ENCODE measurements around the gene SPSB4. TPM values are rescaled to one million over a fixed set of nuclear protein-coding genes. Genes with fewer than 3 reads are reported as not detected.

Gene SPSB4
- total RNA-seq, 4 donors from 2014 or later, result 0.17 to 1.1 (median 0.35) TPM

DNA sequence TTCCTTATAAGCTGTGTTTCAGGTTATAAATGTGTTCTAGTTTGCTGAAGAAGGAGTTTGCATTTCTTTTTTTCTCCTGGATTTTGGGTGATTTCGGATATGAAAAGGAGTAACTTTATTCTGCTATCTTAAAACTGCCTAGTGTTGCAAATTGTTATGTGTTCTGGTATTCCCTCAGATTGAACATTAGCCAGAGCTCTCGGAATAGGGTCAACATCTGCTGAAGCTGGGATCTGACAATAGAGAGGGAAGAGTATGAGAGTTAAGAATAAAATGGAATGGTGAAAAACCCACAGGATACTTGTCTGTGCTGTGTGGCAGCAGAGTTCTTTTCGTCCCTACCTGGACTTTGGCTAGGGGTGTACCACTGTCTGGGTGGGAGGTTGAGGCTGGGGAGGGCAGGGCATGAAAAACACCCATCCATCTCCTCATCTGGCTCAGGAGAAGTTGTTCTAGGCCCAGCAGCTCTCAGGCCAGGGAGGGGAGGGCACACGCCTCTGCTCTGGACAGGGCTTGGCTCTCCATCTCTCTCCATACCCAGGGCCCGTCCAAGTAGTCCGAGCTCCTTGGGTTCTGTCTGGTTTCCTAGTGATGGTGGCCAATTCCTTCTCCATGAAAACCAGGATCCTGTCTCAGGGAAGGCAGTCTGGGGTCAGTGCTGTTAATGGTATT is 13.2 kb downstream of the SPSB4 start:
- TF ChIP-seq, protein P1, sequence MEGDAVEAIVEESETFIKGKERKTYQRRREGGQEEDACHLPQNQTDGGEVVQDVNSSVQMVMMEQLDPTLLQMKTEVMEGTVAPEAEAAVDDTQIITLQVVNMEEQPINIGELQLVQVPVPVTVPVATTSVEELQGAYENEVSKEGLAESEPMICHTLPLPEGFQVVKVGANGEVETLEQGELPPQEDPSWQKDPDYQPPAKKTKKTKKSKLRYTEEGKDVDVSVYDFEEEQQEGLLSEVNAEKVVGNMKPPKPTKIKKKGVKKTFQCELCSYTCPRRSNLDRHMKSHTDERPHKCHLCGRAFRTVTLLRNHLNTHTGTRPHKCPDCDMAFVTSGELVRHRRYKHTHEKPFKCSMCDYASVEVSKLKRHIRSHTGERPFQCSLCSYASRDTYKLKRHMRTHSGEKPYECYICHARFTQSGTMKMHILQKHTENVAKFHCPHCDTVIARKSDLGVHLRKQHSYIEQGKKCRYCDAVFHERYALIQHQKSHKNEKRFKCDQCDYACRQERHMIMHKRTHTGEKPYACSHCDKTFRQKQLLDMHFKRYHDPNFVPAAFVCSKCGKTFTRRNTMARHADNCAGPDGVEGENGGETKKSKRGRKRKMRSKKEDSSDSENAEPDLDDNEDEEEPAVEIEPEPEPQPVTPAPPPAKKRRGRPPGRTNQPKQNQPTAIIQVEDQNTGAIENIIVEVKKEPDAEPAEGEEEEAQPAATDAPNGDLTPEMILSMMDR (IDR thresholded peaks at IDR 0.05; ENCODE audit: low read depth), result no peak

DNA sequence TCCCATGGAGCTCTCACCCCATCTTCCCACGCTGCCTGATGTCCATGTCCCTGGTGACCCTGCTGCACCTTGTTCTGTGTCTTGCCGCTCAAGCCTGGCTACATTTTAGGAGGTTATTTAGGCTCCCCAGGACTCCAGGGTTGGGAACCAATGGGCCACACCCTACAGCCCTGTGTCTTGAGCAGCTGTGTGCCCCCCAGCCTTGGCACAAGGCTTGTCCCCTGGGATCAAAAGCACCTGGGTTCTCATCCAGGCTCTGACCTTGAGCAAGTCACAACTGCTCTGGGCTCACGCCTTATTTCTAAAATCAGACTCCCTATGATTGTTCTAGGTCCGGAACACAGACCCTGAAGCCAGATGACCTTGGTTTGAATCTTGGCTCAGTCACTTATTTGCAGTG is 14.1 kb downstream of the SPSB4 start:
- TF ChIP-seq, protein P1 (IDR thresholded peaks at IDR 0.05; ENCODE audit: low read depth), result no peak

DNA sequence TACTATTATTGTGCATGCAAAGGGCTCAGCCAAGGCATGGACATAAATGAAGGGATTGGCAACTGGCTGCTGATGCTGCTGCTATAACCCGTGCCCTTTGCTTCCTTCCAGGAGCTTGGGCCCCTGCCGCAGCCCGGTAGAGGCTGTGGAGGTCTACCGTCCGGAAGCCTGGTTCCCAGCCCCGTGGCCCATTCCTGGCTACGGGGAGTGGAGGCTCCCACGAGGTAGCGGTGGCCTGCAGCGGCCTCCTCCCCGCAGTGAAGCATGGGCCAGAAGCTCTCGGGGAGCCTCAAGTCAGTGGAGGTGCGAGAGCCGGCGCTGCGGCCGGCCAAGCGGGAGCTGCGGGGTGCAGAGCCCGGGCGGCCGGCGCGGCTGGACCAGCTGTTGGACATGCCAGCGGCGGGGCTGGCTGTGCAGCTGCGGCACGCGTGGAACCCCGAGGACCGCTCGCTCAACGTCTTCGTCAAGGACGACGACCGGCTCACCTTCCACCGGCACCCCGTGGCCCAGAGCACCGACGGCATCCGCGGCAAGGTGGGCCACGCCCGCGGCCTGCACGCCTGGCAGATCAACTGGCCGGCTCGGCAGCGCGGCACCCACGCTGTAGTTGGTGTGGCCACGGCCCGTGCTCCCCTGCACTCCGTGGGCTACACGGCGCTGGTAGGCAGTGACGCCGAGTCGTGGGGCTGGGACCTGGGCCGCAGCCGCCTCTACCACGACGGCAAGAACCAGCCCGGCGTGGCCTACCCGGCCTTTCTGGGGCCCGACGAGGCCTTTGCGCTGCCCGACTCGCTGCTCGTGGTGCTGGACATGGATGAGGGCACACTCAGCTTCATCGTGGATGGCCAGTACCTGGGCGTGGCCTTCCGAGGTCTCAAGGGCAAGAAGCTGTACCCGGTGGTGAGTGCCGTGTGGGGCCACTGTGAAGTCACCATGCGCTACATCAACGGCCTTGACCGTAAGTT is 15.0 kb downstream of the SPSB4 start:
- TF ChIP-seq, protein P1 (IDR thresholded peaks at IDR 0.05; ENCODE audit: low read depth), result no peak

DNA sequence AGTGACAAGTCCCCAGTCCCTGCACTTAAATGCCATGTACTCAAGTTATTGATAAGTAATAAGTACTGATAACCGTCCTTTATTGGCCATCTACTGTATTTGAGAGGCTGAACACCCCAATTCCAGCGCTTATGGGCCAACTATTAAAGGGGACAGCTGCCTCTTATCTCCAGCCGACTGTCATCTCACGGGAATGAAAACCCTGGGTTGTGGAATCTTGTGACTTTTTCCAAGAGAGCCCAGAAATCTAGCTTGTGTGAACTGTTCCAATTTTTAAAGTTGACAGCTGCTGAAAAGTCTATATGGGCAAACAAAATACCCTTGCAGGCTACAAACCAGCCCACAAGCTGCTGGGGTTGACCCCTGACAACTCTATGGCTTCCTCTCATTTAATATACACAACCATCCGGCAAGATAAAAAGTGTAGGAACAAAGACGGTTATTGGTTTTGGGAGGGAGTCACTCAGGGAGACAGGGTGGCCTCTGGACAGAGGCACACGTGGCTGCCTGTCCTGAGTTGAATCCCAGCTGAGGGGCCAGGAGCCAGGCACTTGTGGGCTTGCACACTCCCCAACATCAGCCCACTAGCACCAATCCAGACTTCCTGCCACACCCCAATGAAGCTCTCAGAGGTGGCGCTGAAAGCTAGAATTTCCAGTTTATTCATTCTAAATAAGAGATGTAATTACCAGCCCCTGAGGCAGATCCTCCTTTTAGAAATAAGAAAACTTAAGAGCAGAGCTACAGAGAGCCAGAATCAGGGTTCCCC is 16.2 kb downstream of the SPSB4 start:
- TF ChIP-seq, protein P1 (IDR thresholded peaks at IDR 0.05; ENCODE audit: low read depth), result no peak

DNA sequence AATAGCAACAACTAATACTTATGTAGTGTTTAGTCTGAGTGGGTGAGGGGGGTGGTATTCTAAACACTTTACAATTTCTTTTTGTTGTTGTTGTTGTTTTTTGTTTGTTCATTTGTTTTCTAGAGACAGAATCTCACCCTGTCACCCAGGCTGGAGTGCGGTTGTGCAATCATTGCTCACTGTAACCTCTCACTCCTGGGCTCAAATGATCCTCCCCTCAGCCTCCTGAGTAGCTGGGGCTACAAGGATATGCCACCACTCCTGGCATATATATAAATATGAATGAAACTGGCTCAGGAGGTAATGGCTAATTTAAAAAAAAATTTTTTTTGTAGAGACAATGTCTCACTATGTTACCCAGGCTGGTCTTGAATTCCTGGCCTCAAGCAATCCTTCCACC is 19.1 kb downstream of the SPSB4 start:
- TF ChIP-seq, protein P1 (IDR thresholded peaks at IDR 0.05; ENCODE audit: low read depth), result no peak

DNA sequence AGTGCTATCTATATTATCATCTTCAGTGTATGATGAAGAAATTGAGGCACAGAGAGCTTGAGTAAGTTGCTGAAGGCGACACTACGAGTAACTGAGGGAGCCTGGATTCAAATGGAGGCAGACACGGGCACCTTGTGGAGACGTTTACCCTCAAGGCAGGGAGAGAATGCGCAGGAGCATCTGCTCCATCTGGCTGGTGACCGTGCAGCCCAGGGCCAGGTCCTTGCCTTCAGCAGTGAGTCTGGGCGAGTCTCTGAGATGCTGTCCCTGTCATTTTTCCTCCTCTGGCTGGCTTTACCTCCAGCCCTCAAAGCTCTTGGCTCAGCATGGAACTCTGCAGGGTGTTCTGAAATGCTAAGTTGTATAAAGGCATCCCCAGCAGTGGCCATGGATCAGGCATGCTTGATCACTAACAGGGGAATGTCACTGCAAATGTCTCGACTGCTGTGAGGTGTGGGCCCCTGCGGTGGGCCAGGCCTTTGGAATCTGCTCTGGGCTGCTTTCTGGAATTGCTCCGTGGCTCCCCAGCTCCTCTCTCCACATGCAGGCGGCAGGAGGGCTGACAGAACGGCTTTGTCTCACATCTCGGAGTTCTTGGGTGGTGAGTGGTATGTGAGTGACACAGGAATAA is 19.7 kb downstream of the SPSB4 start:
- TF ChIP-seq, protein P1 (IDR thresholded peaks at IDR 0.05; ENCODE audit: low read depth), result no peak

Data from subcutaneous adipose tissue (tissue), 4 donors.